Activated naive CD8-positive, alpha-beta T cell treated with anti-CD3 and anti-CD28 coated beads for 36 hours (primary cell): ENCODE measurements around the gene FRG2. TPM values are rescaled to one million over a fixed set of nuclear protein-coding genes. Genes with fewer than 3 reads are reported as not detected.
A peak's percentile ranks its signal among the peaks of the same experiment; 100 is the strongest.
"Not testable (repeated sequence)": the region's sequence is repeated elsewhere in the genome, so short reads cannot be mapped to it uniquely, and the experiment has no call there.

ENCODE experiments used
- DNase-seq: peaks from one replicate; pipeline ENCODE4 v3.0.0; 2021
- H3K27ac Mint-ChIP-seq: one replicate; pipeline ENCODE4 v1.8.0; 2022; ENCODE audit warnings: mild to moderate bottlenecking, moderate library complexity, mixed read lengths
- H3K27me3 Mint-ChIP-seq: one replicate; pipeline ENCODE4 v1.8.0; 2022; ENCODE audit warnings: mild to moderate bottlenecking, mixed read lengths
- H3K36me3 Mint-ChIP-seq: one replicate; pipeline ENCODE4 v1.8.0; 2021; ENCODE audit warnings: mild to moderate bottlenecking, mixed read lengths
- H3K4me1 Mint-ChIP-seq: one replicate; pipeline ENCODE4 v1.8.0; 2021; ENCODE audit warnings: mixed read lengths
- H3K4me3 Mint-ChIP-seq: one replicate; pipeline ENCODE4 v1.8.0; 2022; ENCODE audit warnings: mild to moderate bottlenecking, moderate library complexity, mixed read lengths
- H3K9me3 Mint-ChIP-seq: one replicate; pipeline ENCODE4 v1.8.0; 2022; ENCODE audit warnings: mixed read lengths
- total RNA-seq, 2 experiments: library from RNA; stranded (reverse); gene quantifications; one replicate each; pipeline ENCODE4 v1.2.3, GENCODE V29; 2021

Gene FRG2
- total RNA-seq, 2 experiments from 2014 or later = 0.12 to 0.14 TPM

DNA sequence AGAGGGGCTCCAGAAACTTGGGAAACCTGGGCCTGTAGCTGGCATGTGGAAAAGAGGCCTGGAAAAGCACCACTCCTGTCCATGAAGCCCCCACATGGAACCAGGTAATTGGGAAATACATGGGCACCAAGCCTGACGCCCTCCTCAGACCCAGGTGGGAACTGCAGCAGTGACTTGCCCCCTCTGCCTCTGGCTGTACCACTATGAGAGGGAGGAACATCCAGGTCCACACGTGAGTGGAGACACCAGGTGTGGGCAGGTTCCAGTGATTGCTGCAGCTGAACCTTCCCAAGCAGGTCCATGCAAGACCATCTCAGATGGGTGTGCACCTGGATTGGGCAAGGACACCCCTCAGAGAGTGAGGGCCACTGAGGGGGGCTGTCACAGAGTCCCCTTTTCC lies 46.8 kb downstream of the FRG2 start:
- DNase-seq, H3K9me3 Mint-ChIP-seq, H3K4me1 Mint-ChIP-seq, H3K27ac Mint-ChIP-seq, H3K36me3 Mint-ChIP-seq, H3K4me3 Mint-ChIP-seq, H3K27me3 Mint-ChIP-seq: not testable (repeated sequence)

DNA sequence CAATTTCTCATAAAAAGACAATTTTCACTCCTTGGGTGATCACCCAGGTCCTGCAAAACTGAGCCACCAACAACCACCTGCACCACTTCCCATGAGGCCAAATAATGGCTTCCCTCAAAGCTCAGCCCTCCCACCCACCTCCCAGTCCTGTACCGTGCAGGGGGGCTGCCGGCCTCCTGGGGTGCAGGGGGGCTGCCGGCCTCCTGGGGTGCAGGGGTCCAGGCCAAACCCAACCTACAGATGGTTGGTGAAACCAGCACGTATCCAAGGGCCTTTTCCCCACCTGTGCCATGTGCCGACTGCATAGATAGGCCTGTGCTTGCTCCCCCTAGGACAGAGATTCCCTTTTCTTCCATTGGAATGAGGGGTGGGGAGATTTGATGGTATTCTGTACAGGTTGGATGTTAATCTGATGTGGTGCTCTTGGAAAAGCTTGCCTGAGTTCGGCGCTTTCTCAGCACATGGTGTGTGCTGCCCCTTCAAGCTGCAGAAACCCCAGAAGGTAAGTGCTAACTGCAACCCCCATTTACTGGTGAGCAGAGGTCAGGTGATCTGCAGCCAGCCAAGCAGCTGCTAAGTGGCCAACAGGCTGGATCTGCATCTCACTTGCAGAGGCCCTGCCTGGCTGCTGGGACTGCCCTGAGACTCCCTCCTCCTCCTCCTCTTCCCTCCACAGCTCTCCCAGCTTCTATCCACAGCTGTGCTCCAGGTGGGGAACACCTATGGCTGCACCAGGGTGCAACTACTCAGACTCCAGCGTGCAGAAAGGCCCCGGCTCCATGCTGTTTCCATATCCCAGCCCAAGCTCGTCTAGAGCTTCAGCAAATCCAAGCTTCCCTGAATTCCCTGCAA lies 47.6 kb downstream of the FRG2 start:
- Mint-ChIP-seq H3K4me1 (no peaks in the 10 kb centered on the region), H3K36me3 (no peaks in the 10 kb centered on the region), H3K4me3 (no peak overlapping the region), H3K27ac (peak overlapping the region; percentile 43), H3K27me3 (no peaks in the 10 kb centered on the region), H3K9me3 (no peaks in the 10 kb centered on the region)
- DNase-seq = no peak

Other genes starting within 250 kb of the FRG2 start
- 10 to 100 TPM; 60.4 to 63.0 TPM for gene FRG1, start 86.4 kb downstream of the FRG2 start, total RNA-seq
- gene DBET, start 37.2 kb upstream of the FRG2 start, total RNA-seq = not detected
- gene DUX4, start 146.5 kb upstream of the FRG2 start, total RNA-seq = not detected